SK-N-SH treated with all-trans-retinoic acid at 6 μM for 48 hours (cell line): Measurements from ENCODE around the gene RAB36.

Experiments
- ARNTL ChIP-seq: fragments of 450-650 bp; formaldehyde crosslinking; IDR thresholded peaks from 2 replicates; pipeline ENCODE4 v1.5.0; 2020; ENCODE audit warnings: low read depth, mild to moderate bottlenecking, moderate library complexity, borderline replicate concordance
- CSRNP3 ChIP-seq: fragments of 250-450 bp; sonication (Bioruptor Pico); IDR thresholded peaks from 2 replicates; pipeline ENCODE4 v1.5.1; 2021; ENCODE audit warnings: mild to moderate bottlenecking, moderate library complexity
- PATZ1 ChIP-seq: fragments of 250-450 bp; sonication (Bioruptor Pico); IDR thresholded peaks from 2 replicates; pipeline ENCODE4 v1.8.0; 2020; ENCODE audit warnings: mild to moderate bottlenecking, moderate library complexity, borderline replicate concordance
- RARB ChIP-seq: fragments of 250-450 bp; sonication (Bioruptor Pico); IDR thresholded peaks from 2 replicates; pipeline ENCODE4 v1.8.0; 2021; ENCODE audit warnings: mild to moderate bottlenecking, moderate library complexity
- ZFP3 ChIP-seq: fragments of 250-450 bp; sonication (Bioruptor Pico); IDR thresholded peaks from 2 replicates; pipeline ENCODE4 v1.5.0; 2020; ENCODE audit warnings: mild to moderate bottlenecking, moderate library complexity
- ZNF8 ChIP-seq: fragments of 450-650 bp; formaldehyde crosslinking; IDR thresholded peaks from 2 replicates; pipeline ENCODE4 v1.5.0; 2020; ENCODE audit warnings: mild to moderate bottlenecking, moderate library complexity
- TF ChIP-seq, protein P1 (sequence below): fragments of 250-450 bp; sonication (Bioruptor Pico); IDR thresholded peaks from 2 replicates; pipeline ENCODE4 v1.8.0; 2021; ENCODE audit warnings: low read depth, mild to moderate bottlenecking, moderate library complexity, borderline replicate concordance
- TF ChIP-seq, protein P2 (sequence below): fragments of 250-450 bp; sonication (Bioruptor Pico); IDR thresholded peaks from 2 replicates; pipeline ENCODE4 v1.5.1; 2020; ENCODE audit warnings: low read depth, mild to moderate bottlenecking, moderate library complexity

- TF ChIP-seq PATZ1 (CRISPR knock-in tag) = no peak
- no peak for TF ChIP-seq ZNF8 (CRISPR knock-in tag)
- TF ChIP-seq, protein P1, sequence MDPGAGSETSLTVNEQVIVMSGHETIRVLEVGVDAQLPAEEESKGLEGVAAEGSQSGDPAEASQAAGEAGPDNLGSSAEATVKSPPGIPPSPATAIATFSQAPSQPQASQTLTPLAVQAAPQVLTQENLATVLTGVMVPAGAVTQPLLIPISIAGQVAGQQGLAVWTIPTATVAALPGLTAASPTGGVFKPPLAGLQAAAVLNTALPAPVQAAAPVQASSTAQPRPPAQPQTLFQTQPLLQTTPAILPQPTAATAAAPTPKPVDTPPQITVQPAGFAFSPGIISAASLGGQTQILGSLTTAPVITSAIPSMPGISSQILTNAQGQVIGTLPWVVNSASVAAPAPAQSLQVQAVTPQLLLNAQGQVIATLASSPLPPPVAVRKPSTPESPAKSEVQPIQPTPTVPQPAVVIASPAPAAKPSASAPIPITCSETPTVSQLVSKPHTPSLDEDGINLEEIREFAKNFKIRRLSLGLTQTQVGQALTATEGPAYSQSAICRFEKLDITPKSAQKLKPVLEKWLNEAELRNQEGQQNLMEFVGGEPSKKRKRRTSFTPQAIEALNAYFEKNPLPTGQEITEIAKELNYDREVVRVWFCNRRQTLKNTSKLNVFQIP (CRISPR knock-in tag) = no peak
- TF ChIP-seq RARB = no peak
- no peak for TF ChIP-seq ZFP3 (CRISPR knock-in tag)
- no peak for TF ChIP-seq ARNTL (CRISPR knock-in tag)
- TF ChIP-seq, protein P2, sequence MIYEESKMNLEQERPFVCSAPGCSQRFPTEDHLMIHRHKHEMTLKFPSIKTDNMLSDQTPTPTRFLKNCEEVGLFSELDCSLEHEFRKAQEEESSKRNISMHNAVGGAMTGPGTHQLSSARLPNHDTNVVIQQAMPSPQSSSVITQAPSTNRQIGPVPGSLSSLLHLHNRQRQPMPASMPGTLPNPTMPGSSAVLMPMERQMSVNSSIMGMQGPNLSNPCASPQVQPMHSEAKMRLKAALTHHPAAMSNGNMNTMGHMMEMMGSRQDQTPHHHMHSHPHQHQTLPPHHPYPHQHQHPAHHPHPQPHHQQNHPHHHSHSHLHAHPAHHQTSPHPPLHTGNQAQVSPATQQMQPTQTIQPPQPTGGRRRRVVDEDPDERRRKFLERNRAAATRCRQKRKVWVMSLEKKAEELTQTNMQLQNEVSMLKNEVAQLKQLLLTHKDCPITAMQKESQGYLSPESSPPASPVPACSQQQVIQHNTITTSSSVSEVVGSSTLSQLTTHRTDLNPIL (CRISPR knock-in tag) = no peak
- no peak for TF ChIP-seq CSRNP3 (CRISPR knock-in tag)
These were observed 11.0 kb downstream of the RAB36 start for GRCh38 chr22:23156286-23156685.
